NCI-H1930 (cell line): ENCODE data around the gene SYPL2.

Experiments
- DNase-seq, 2 experiments: peaks; one replicate each; lab custom pipeline; 2025; lab: John Stamatoyannopoulos, UW

The SYPL2 gene

DNA sequence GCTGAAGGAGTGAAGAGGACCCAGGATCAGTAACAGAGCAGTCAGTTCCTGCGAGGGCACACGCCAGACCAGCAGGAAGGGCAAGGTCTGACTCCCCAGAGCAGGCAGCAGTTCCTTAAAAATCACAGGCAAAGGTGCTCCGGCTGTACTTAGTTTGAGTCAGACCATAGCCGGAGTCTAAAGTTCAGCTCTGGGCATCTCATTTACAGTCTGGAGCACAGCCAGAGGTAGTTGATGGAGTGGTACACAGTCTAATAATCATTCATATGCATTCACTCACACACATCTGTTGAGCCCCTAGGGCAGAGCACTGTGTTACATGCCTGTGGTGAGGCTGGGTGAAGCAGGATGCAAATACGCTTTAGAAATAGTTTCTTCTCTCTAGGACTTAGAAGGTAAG is 50.5 kb downstream of the SYPL2 start:
- DNase-seq: no peak

DNA sequence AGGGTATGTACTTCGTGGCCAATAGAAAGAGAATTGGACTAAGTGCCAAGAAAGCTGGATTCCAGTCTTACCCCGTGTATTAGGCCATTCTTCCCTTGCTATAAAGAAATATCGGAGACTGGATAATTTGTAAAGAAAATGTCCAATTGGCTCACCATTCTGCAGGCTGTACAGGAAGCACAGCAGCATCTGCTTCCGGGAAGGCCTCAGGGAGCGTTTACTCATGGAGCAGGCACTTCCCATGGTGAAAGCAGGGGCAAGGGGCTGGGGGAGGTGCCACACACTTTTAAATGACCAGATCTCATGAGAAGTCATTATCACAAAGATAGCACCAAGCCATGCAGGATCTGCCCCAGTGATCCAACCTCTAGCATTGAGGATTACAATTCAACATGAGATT is 51.0 kb downstream of the SYPL2 start:
- DNase-seq: no peak

DNA sequence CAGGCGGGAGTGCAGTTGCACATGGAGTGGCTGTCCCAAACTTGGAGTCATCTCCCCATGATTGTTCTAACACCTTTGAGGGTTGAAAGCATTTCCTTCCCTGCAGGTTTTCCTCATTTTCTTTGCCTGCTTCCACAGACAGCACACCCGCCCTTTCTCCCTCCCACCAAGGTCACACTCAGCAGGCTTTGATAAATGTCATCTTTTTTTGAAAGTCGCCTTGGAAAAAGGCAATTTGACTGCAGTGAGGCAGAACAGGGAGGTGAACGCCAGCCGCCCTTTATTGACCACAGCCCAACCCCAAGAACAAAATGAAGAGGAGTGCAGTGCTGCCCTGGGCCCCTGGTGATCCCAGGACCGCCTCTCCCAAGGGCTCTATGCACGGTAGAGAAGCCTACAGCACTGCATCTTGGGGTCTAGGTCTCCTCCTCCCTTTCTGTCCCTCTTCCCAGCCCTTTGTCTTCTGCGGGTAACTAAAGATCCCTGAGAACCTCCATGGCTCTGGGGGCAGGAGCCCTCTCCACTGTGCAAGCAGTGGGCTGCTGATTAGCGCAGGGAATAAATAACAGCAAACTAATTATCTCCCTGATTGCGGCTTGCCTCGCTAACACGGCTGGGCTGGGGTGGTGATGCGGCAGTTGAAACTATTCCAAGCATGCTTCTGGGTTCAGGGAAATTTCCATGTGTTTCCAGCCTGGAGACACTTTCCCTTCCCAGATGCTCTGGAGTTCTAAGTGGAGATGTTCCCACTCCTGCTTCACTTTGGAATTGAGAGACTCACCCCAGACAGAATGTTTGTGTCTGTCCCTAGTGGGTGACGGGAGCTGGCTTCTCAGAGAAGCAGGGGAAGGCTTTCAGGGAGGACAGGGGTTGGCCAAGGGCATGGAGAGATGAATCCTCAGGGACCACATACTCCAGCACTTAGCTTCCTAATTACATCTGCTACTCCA is 54.9 kb downstream of the SYPL2 start:
- DNase-seq: no peak

DNA sequence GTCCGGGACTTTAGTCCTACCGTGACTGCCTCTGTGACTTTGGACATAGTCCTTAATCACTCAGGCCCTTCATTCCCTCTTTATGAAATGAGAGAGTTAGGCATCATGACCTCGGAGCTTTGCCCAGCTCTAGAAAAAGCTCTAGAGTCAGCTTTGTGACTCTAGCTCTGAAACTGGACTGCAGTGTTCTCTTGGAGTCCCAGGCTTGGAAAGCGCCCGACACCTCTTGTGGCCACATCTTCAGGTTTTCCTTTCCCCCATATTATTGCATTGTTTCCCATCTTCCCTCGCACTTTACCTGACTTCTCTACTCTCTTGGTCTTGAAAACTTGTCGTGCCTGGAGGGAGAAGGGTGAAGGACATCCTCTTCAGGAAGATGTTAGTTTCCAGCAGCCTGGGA is 55.7 kb downstream of the SYPL2 start:
- no peak for DNase-seq

DNA sequence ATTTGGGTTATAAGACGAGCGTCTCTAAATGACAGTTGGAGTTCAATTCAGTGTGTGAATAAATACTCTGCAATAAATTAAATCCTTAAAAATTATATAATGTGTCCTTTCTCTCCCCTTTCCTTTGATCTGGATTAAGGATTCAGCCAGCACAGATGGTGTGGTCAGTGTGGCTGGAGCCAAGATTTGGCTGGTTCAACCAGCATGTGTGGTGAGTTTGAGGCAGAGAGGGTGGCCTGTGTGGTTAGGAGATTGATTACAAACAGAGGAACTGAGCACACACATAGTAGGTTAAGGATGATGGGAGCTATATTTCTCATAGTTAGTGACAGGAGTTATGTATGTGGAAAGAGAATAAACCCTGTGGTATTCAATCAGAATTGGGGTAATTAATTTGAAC is 57.4 kb downstream of the SYPL2 start:
- DNase-seq: no peak

- DNase-seq: no peak
These were observed 60.9 kb downstream of the SYPL2 start for GRCh38 chr1:109527098-109527811.

DNA sequence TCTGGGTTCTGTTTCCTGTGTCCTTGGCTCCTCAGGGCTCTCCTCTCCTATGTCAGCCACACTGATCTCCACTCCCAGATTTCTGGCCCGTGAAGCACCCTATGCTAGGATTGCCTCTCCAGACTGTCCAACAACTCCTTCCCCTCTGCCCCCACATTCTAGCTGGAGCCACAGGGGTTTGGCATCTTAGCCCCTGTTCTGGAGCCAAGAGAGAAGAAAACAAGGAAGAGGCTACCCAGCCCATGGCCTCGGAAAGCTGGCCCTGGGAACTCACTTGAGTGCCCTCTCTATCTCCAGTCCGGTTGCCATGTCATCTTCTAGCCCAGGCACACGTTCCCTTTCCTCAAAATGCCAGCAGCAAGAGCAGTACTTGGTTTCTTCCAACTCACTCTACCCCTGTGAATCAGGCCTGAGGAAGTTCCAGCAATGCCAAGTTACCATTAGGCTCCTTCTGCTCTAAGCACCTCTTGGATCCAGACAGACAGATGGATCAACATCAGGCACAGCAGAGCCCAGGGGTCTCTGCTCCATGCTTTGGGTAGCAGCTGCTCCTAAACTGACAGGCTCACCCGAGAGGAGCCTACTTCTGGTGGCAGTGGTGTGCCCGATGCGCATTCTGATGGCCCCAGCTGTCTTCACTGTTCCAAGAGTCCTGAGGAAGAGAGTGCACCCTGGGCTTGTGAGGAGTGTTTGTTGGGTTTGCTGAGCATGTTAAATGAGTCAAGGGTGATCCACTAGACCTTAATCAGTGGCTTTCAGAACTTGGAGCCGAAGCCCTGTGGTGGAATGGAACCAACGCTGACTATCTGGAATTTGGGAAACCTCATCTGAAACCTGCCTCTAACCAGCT is 61.7 kb downstream of the SYPL2 start:
- DNase-seq: no peak

DNA sequence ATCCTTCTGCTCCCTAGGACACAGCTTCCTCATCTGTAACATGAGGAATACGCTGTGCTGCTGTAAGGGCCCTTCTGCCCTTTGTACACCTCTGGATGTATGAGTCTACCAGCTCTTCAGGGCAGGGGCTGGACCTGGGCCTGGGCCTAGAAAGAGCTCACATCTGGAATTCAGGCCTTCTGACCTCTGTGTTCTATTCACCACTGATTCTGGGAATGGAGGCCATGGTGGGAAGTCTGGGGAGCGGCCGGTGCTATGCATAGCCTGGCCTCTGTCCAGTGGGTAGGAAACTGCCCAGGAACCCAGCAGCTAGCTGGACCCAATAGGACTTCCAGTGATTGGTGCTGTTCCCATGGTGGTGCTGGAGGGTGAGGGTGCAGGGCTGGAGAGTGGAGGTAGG is 62.4 kb downstream of the SYPL2 start:
- no peak for DNase-seq

GRCh38 chr1:109529881-109530456 is 63.6 kb downstream of the SYPL2 start:
- DNase-seq: no peak

- DNase-seq: no peak
These were observed 64.2 kb downstream of the SYPL2 start for GRCh38 chr1:109530457-109531087.

- no peak for DNase-seq
These were observed 65.0 kb downstream of the SYPL2 start for GRCh38 chr1:109531380-109531779.
